Kidney epithelial cell (primary cell): ENCODE results near the gene PC. TPM values are rescaled to one million over a fixed set of nuclear protein-coding genes. Genes with fewer than 3 reads are reported as not detected.

Source experiments
- DNase-seq: peaks from one replicate; pipeline ENCODE4 v3.0.0-alpha.2; 2010; ENCODE audit warnings: low read depth
- H3K27me3 ChIP-seq: 2 replicates; pipeline ENCODE4 v1.6.0; 2011; ENCODE audit warnings: low read length; ENCODE audit not compliant: control insufficient read depth, insufficient read depth
- H3K36me3 ChIP-seq: 2 replicates; pipeline ENCODE4 v1.5.1; 2011; ENCODE audit warnings: low read length; ENCODE audit not compliant: control insufficient read depth, insufficient read depth
- H3K4me3 ChIP-seq: 2 replicates; pipeline ENCODE4 v1.5.1; 2011; ENCODE audit warnings: low read depth, mild to moderate bottlenecking, control low read depth, low read length
- CTCF ChIP-seq: IDR thresholded peaks from 2 replicates; pipeline ENCODE4 v1.5.1; 2011; ENCODE audit warnings: mild to moderate bottlenecking, moderate library complexity, low read length, control low read depth, inconsistent platforms; ENCODE audit not compliant: insufficient read depth, poor library complexity, severe bottlenecking
- total RNA-seq: library from RNA; depleted of rRNA; stranded (reverse); fragments of >200 nt; gene quantifications from 2 replicates; pipeline ENCODE4 v1.2.3, GENCODE V29; 2015

The PC gene
- total RNA-seq, 1 donor from 2014 or later, result 10.1 TPM

DNA sequence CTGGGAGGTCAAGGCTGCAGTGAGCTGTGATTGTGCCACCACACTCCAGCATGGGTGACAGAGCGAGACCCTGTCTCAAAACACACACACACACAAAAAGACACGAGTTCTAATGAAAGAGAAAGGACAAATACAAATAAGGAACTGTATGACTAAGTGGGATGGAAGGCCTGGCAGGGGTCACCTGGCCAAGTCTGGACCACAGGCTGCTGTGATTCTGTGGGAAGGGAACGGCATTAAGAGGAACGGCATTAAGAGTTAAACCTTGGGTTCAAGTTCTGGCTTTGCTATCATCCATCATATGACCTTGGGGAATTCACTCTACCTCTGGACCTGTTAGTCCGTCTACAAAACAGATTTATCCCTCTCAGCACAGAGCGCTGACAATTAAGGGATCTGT lies 53.6 kb downstream of the PC start:
- TF ChIP-seq CTCF, result no peak
- Histone ChIP-seq H3K27me3 (no peaks in the 10 kb centered on the region), H3K4me3 (no peak overlapping the region), H3K36me3 (no peaks in the 10 kb centered on the region)
- no peak for DNase-seq

- H3K36me3 ChIP-seq, result no peaks in the 10 kb centered on the region
- no peak for TF ChIP-seq CTCF
- no peak for DNase-seq
- H3K4me3 ChIP-seq, result no peak overlapping the region
- no peaks in the 10 kb centered on the region for H3K27me3 ChIP-seq
Observed at GRCh38 chr11:66904055-66904454, 54.1 kb downstream of the PC start.

GRCh38 chr11:66902486-66903177 lies 55.6 kb downstream of the PC start:
- no peak for DNase-seq
- no peaks in the 10 kb centered on the region for H3K36me3 ChIP-seq
- TF ChIP-seq CTCF, result no peak
- H3K4me3 ChIP-seq, result no peak overlapping the region
- no peaks in the 10 kb centered on the region for H3K27me3 ChIP-seq

- H3K27me3 ChIP-seq, result no peaks in the 10 kb centered on the region
- H3K4me3 ChIP-seq, result no peak overlapping the region
- no peak for TF ChIP-seq CTCF
- DNase-seq, result no peak
- H3K36me3 ChIP-seq, result no peaks in the 10 kb centered on the region
Observed at GRCh38 chr11:66901964-66902390, 56.2 kb downstream of the PC start.

GRCh38 chr11:66894141-66894540 lies 64.0 kb downstream of the PC start:
- no peak for DNase-seq
- no peaks in the 10 kb centered on the region for H3K36me3 ChIP-seq
- TF ChIP-seq CTCF, result no peak
- H3K27me3 ChIP-seq, result no peaks in the 10 kb centered on the region
- no peak overlapping the region for H3K4me3 ChIP-seq

GRCh38 chr11:66892911-66893310 lies 65.3 kb downstream of the PC start:
- no peaks in the 10 kb centered on the region for H3K36me3 ChIP-seq
- TF ChIP-seq CTCF, result no peak
- DNase-seq, result no peak
- no peak overlapping the region for H3K4me3 ChIP-seq
- no peaks in the 10 kb centered on the region for H3K27me3 ChIP-seq
